PC-3 (cell line): ENCODE measurements around the gene ZC3H4. TPM values are rescaled to one million over a fixed set of nuclear protein-coding genes. Genes with fewer than 3 reads are reported as not detected.

Source experiments
- ATAC-seq: fragments of 200-7000 bp; cut with Tn5 transposase; 2 replicates; pipeline ENCODE4 v1.9.1; 2020; ENCODE audit warnings: mild to moderate bottlenecking, moderate library complexity
- BruUV-seq: library from RNA; stranded (reverse); fragments of 400-500 nt; replicated peaks from 2 replicates; lab custom pipeline; 2021; lab: Mats Ljungman, UMichigan
- CTCF ChIA-PET: fragments of 300-600 bp; sonication (Branson Sonifier 250); formaldehyde crosslinking; loops from one replicate; lab custom pipeline; 2022; ENCODE audit warnings: antibody characterized with exemption; lab: Charles Lee
- POLR2A ChIA-PET: fragments of 300-600 bp; sonication (Branson Sonifier 250); formaldehyde crosslinking; loops from one replicate; lab custom pipeline; 2022; ENCODE audit warnings: antibody characterized with exemption; ENCODE audit not compliant: unreplicated experiment; lab: Charles Lee
- DNase-seq: peaks from one replicate; pipeline ENCODE4 v3.0.0-alpha.2; 2015
- H2AFZ ChIP-seq: fragments of 300-600 bp; sonication (generic); 2 replicates; pipeline ENCODE4 v1.6.0; 2016; ENCODE audit warnings: antibody characterized with exemption, low read length
- H3F3A ChIP-seq: fragments of 300-600 bp; sonication (generic); one replicate; pipeline ENCODE4 v1.6.0; 2017; ENCODE audit warnings: antibody characterized with exemption, low read length, control low read depth, mild to moderate bottlenecking; ENCODE audit not compliant: unreplicated experiment
- H3K27ac ChIP-seq: fragments of 300-600 bp; sonication (generic); 2 replicates; pipeline ENCODE4 v1.5.1; 2016; ENCODE audit warnings: mild to moderate bottlenecking, low read length
- H3K27me3 ChIP-seq: fragments of 300-600 bp; sonication (generic); 2 replicates; pipeline ENCODE4 v1.6.1; 2016; ENCODE audit warnings: low read length, mixed read lengths
- H3K36me3 ChIP-seq: fragments of 300-600 bp; sonication (generic); 2 replicates; pipeline ENCODE4 v1.6.1; 2016; ENCODE audit warnings: low read depth, mixed run types, low read length, mixed read lengths
- H3K4me1 ChIP-seq: fragments of 300-600 bp; sonication (generic); 2 replicates; pipeline ENCODE4 v1.5.1; 2016; ENCODE audit warnings: low read length; ENCODE audit not compliant: insufficient read depth
- H3K4me2 ChIP-seq: fragments of 300-600 bp; sonication (generic); 2 replicates; pipeline ENCODE4 v1.6.0; 2016; ENCODE audit warnings: low read length
- H3K4me3 ChIP-seq: fragments of 300-600 bp; sonication (generic); 2 replicates; pipeline ENCODE4 v1.5.1; 2016; ENCODE audit warnings: mild to moderate bottlenecking, low read length, mixed read lengths
- H3K79me2 ChIP-seq: fragments of 300-600 bp; sonication (generic); 2 replicates; pipeline ENCODE4 v1.6.1; 2017; ENCODE audit warnings: low read length, mixed read lengths
- H3K9ac ChIP-seq: fragments of 300-600 bp; sonication (generic); 2 replicates; pipeline ENCODE4 v1.6.0; 2016; ENCODE audit warnings: mild to moderate bottlenecking, low read length
- H3K9me2 ChIP-seq: fragments of 300-600 bp; sonication (generic); replicated peaks from 2 replicates; pipeline ENCODE4 v1.6.1; 2016; ENCODE audit warnings: mixed run types, low read length, mixed read lengths
- H3K9me3 ChIP-seq: fragments of 300-600 bp; sonication (generic); 2 replicates; pipeline ENCODE4 v1.6.1; 2016; ENCODE audit warnings: low read length, mixed read lengths
- H4K20me1 ChIP-seq: fragments of 300-600 bp; sonication (generic); 2 replicates; pipeline ENCODE4 v1.6.1; 2016; ENCODE audit warnings: low read length, mixed read lengths
- EZH2 ChIP-seq: fragments of 300-600 bp; sonication (generic); IDR thresholded peaks from one replicate; pipeline ENCODE4 v1.6.1; 2017; ENCODE audit warnings: antibody characterized with exemption, mild to moderate bottlenecking, low read length; ENCODE audit not compliant: unreplicated experiment
- EZH2phosphoT487 ChIP-seq: fragments of 300-600 bp; sonication (generic); IDR thresholded peaks from 2 replicates; pipeline ENCODE4 v1.6.1; 2018; ENCODE audit warnings: mild to moderate bottlenecking, antibody characterized with exemption, low read length, borderline replicate concordance
- intact Hi-C: fragments of 100-400 bp; cut with micrococcal nuclease; formaldehyde crosslinking; loops from 2 replicates; pipeline ENCODE4 v1.9.0; 2023
- total RNA-seq: library from RNA; depleted of rRNA; stranded (reverse); fragments of >200 nt; gene quantifications from 2 replicates; pipeline ENCODE4 v1.2.3, GENCODE V29; 2014
- TF ChIP-seq, protein P1 (sequence below): fragments of 300-600 bp; sonication (generic); conservative IDR thresholded peaks from 2 replicates; pipeline ENCODE4 v1.5.1; 2017; ENCODE audit warnings: antibody characterized with exemption, low read depth, mild to moderate bottlenecking, low read length

The ZC3H4 gene
- total RNA-seq, 1 experiment from 2014 or later, result 13.4 TPM

DNA sequence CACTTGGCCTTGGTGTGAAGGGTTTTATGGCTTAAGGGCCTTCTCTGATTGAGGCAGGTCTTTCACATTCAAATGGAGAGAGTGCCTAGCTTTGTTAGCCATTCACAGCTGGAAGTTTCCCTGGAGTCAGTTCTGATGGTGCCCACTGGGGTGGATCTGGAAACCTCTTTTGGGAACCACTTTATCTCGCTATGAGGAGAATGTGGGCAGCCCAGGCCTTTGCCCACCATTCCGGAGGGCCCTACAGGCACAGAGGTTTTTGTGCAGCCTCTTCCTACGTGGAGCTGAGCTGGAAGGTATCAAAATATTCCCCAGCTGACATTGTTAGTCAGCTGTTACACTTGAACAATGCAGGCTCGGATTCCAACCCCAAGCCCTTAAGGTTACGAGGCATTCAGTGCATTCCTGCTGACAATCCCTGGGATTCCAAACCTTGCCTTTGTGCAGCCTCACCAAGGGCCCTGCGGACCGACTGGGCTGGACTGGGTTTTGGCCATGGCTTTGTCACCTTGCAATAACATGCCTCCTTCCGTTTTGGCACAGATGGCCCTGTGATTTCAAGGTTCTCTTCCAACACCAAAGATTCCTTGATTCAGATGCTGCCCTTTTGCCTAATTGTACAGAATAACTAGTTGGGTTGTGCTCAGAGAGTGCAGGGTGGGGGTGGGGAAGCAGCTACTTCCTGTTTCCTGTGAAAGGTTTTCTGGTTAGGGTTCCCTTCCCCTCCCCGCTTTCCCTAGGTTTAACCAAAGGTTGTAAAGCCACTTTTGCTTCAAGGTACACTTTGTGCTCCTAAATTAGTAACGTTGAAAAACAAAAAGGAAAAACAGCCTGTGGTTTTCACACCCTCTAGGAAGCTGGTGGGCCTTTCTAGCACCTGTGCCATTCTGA is 44.1 kb upstream of the ZC3H4 start:
- Histone ChIP-seq H3K79me2 (peaks cover 16% of the 10 kb centered on the region; the same call in 1 of the 2 replicates), H3K4me3 (no peak overlapping the region), H2AFZ (no peak overlapping the region), H3K4me2 (peak overlapping the region; percentile 38; the same call in 1 of the 2 replicates), H3K27ac (peak overlapping the region; percentile 17), H3K4me1 (peaks cover 24% of the 10 kb centered on the region), H4K20me1 (no peaks in the 10 kb centered on the region), H3K27me3 (no peaks in the 10 kb centered on the region), H3K36me3 (peaks cover 35% of the 10 kb centered on the region), H3K9ac (no peak overlapping the region), H3K9me3 (no peaks in the 10 kb centered on the region), H3F3A (no peaks in the 10 kb centered on the region), H3K9me2 (no peaks in the 10 kb centered on the region)
- BruUV-seq, result no TSS peak
- intact Hi-C loops, result no loop called here
- peak; percentile 49 for DNase-seq
- ChIA-PET POLR2A (no interaction called here), CTCF (no interaction called here)
- TF ChIP-seq EZH2 (no peak), EZH2phosphoT487 (no peak)
- TF ChIP-seq, protein P1, sequence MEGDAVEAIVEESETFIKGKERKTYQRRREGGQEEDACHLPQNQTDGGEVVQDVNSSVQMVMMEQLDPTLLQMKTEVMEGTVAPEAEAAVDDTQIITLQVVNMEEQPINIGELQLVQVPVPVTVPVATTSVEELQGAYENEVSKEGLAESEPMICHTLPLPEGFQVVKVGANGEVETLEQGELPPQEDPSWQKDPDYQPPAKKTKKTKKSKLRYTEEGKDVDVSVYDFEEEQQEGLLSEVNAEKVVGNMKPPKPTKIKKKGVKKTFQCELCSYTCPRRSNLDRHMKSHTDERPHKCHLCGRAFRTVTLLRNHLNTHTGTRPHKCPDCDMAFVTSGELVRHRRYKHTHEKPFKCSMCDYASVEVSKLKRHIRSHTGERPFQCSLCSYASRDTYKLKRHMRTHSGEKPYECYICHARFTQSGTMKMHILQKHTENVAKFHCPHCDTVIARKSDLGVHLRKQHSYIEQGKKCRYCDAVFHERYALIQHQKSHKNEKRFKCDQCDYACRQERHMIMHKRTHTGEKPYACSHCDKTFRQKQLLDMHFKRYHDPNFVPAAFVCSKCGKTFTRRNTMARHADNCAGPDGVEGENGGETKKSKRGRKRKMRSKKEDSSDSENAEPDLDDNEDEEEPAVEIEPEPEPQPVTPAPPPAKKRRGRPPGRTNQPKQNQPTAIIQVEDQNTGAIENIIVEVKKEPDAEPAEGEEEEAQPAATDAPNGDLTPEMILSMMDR, result no peak
- peak; percentile 72 for ATAC-seq

- TF ChIP-seq, protein P1, result no peak
- TF ChIP-seq EZH2, result no peak
- no peak for TF ChIP-seq EZH2phosphoT487
- H3K4me1 ChIP-seq, result peaks cover 30% of the 10 kb centered on the region
- ChIA-PET POLR2A (no interaction called here), CTCF (no interaction called here)
- no peak overlapping the region for H3K4me3 ChIP-seq
- H3K27ac ChIP-seq, result no peak overlapping the region
- H3K4me2 ChIP-seq, result no peak overlapping the region
- intact Hi-C loops, result no loop called here
- BruUV-seq, result no TSS peak
- H3K27me3 ChIP-seq, result no peaks in the 10 kb centered on the region
- no peaks in the 10 kb centered on the region for H4K20me1 ChIP-seq
- no peak overlapping the region for H3K9ac ChIP-seq
- H3K79me2 ChIP-seq, result peaks cover 16% of the 10 kb centered on the region; the same call in 1 of the 2 replicates
- no peaks in the 10 kb centered on the region for H3K9me3 ChIP-seq
- H3K36me3 ChIP-seq, result peaks cover 38% of the 10 kb centered on the region
- DNase-seq (no peak), ATAC-seq (no peak)
- H3K9me2 ChIP-seq, result no peaks in the 10 kb centered on the region
- H3F3A ChIP-seq, result peaks cover 5% of the 10 kb centered on the region
- no peak overlapping the region for H2AFZ ChIP-seq
Measured at GRCh38 chr19:47156861-47157430, 43.4 kb upstream of the ZC3H4 start.
